ENCODE data around the gene RANBP3.
"Not testable (repeated sequence)": the region's sequence is repeated elsewhere in the genome, so short reads cannot be mapped to it uniquely, and the experiment has no call there.

Gene RANBP3

DNA sequence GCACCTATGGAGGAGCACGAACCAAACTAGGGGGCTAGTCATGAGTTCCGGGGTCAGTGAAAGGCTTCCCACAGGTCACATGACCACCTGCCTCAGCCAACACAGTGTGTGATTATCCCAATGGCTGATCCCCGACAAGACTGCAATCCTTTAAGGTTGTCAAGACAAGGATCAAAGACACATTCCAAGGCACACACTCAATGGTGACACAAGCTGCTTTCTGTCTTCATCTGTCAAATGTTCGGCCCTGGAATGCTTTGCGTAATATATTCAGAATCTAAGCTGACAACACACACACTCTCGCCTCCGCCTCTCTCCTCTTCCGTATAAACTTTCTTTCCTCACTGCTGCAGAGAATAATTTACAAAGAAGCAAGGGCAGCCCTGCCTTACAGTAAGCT lies 11.7 kb downstream of the RANBP3 start:
- DNase-seq (ENCODE audit: low read depth), result no peak

DNA sequence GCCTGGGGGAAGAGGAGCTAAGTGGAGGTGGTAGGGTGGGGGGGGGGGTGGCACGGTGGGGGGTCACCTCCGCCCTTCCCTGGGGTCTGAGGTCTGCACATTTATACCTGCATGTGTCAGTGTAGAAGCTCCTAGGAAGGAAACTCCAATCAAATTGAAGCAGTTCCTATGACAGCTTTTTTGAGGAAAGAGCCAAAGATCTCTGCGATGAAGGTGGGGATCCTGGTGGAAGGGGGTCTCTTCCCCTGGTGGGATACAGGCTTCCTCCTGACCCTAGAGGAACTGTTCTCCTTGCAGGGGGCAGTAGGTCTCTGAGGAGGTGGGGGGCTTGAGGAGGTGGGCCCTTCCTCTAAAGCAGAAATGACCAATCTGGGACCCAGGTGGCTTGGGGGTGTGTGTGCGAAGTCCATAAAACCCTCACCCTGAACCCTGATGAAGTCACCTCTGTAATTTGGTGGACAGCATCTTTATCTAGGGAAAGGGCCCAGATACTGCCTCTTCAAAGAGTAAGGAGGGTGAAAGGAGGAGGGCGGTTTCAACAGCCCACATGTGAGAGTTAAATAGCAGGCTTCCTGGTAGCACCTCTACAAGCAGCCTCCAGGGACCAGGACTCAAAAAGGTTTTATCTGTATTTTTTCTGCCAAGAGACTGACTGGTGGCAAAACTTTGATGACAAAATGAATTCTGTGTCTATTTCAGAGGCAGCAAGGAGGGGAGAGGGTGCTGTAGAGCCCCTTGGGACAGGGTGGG lies 12.9 kb downstream of the RANBP3 start:
- no peak for DNase-seq (ENCODE audit: low read depth)

DNA sequence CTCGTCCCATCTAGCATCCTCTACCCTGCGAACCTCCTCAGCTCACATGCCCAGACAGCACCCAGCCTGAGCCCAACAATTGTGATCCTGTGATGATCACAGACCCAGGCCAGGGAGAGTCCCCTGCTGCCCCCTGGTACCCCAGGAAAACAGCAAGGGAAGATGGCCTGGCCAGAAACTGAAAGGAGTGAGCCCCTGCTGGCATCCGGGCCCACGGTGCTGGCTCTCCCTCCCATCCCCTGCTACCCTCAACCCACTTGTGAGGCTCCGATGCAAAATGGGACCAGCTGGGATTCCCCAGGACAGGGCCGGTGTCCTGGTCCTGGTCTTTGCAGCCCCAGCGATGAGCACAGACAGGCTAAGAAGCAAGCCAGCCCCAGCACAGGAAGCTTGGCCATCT lies 14.1 kb downstream of the RANBP3 start:
- DNase-seq (ENCODE audit: low read depth), result no peak

DNA sequence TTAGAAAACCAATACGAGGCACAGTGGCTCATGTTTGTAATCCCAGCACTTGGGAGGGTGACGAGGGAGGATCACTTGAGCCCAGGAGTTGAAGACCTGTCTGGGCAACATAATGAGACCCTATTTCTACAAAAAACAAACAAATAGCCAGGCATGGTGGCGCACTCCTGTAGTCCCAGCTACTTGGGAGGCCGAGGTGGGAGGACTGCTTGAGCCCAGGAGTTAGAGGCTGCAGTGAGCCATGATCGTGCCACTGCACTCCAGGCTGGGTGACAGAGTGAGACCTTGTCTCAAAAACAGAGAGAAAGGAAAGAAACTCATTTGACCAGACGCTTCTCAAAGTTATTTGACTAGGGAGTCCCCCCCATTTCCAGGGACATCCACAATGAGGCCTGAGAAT lies 14.7 kb downstream of the RANBP3 start:
- not testable (repeated sequence) for DNase-seq (ENCODE audit: low read depth)

DNA sequence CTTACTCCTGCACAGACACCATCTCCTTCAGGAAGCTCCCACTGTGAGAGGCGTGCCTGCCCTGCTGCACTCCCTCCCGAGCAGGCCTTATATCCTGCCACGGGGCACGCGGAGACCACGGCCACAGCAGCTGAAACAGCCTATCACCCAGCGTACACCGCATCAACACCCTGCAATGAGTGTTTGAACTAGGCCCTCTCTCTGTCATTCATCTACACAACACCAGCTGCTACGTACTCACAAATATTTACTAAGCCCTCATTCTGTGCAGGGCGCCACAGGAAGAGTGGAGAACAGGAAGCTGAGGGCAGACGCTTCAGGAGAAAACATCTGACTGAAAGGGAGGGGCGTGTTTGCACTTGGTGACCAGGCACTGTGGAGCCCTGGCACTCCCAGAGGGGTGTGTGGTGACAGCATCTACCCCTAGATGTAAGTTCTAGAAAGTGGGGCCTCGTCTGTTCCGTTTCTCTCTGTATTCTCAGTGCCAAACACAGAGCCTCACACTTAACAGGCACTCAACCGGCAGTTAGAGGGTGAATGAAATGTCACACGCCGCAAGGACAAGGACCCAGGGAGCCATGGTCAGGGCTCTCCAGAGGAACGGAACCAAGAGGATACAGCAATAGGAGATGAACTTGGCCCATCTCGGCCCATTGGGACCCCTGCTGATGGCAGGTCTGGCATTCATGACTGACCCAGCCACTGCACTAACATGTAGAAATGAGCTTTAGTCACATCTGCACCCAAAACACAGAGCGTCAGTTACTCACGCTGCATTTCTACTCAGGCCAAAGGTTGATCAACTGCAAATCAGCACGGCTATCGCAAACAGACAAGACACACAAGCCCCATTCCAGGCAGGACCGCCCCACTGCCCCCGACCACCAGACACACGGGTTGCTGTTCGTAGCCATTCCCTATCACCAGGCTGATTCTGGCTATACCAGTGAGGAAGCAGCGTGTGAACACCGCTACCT lies 15.7 kb downstream of the RANBP3 start:
- peak; percentile 70 for DNase-seq (ENCODE audit: low read depth)

DNA sequence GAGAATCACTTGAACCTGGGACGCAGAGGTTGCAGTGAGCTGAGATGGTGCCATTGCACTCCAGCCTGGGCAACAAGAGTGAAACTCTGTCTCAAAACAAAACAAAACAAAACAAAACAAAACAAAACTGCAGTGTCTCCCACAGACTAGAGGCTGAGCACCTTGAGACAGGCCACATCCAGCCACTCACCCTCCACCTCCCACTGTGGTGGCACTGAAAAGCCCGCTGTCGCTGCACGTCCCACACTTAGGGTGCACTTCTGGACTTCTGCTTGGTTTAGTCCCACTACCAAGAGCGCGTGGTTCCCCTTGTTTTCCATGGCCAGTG lies 16.3 kb downstream of the RANBP3 start:
- not testable (repeated sequence) for DNase-seq (ENCODE audit: low read depth)

DNA sequence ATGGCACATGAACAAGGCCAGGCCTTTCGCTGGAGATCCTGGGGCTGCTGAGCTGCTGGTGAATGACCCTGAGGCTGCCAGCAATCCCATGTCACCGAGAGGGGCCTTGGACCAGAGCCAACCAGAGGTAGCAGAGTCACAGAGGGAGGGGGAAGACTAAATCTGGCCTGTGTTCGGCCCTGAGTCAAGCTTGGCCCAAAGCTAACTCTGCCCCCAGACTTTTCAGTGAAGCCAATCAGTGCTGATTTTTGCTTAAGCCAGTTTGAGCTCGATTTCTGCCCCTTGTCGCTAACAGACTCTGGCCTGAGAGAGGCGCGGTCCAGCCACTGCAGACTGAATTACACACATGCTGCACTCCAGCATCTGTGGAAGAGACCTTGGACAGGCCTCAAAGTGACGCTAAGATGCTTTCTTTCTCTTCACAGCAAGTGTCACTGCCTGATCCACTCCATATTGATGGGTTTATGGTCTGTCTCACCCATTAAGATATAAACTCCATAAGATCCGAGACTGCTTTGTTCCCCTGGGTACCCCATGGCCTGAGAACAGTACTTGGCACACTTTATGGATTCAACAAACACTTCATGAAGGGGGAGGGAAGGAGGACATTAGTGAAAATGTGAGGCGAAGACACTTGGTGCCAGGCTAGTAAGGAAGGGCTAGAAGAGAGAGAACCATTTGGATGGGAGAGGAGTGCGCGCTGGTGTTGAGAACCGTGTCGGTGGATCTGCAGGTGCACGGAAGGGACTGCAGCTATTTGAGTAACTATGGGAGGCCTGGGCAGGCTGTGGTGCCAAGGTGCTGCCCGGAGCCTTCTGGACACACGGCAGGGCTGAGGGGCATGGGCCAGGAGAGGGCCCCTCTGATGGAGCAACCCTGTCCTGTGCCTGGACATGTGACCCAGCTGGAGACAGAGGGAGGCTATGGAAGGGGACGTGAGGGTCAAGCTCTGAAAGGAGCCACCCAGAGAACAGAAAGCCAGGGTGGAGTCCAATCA lies 17.6 kb downstream of the RANBP3 start:
- no peak for DNase-seq (ENCODE audit: low read depth)

DNA sequence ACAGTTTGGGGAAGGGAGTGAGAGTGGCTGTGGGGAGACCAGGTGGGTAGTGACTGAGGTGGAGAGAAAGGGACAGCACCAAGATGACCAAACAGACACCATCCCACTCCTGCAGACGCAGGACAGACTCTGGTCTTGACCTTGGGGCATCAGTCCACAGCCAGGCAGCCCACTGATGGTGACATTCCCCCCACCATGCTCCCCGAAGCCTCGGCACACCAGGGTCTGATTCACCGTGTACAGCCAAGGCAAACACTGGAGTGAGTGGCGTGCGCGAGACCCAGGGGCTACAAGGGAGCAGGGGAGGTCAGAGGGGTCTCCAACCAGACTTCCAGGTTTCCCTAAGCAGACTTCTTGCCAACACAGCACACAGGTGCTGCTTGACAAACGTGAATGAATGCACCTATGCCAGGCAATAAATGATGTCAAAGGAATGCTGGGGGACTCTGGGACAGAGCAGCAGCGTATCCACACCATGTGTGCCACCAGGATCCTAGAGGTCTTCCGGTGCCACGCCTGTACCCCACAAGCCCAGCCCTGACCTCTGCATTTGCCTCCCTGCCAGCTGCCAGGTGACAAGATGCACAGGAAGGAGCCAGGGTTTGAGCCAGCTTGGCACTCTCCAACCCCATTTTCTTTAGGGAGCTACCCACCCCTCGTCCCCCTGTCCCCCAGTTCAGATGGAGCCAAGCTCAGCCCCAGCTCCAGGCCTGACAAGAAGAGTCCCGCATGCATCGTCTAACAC lies 18.5 kb downstream of the RANBP3 start:
- DNase-seq (ENCODE audit: low read depth), result no peak

DNA sequence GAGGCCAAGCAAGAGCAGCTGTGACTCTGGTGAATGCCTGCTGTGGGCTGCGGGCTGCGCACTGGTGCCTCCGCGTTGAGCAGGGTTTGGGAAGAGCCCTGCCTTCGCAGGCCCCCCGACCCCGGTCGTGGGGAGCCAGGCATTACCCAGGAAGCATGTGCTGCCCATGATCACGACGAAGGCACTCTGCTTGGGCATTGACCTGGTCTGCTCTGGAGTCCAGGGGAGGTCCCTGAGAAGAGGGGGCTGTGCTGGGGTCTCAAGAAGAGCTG lies 19.2 kb downstream of the RANBP3 start:
- no peak for DNase-seq (ENCODE audit: low read depth)

DNA sequence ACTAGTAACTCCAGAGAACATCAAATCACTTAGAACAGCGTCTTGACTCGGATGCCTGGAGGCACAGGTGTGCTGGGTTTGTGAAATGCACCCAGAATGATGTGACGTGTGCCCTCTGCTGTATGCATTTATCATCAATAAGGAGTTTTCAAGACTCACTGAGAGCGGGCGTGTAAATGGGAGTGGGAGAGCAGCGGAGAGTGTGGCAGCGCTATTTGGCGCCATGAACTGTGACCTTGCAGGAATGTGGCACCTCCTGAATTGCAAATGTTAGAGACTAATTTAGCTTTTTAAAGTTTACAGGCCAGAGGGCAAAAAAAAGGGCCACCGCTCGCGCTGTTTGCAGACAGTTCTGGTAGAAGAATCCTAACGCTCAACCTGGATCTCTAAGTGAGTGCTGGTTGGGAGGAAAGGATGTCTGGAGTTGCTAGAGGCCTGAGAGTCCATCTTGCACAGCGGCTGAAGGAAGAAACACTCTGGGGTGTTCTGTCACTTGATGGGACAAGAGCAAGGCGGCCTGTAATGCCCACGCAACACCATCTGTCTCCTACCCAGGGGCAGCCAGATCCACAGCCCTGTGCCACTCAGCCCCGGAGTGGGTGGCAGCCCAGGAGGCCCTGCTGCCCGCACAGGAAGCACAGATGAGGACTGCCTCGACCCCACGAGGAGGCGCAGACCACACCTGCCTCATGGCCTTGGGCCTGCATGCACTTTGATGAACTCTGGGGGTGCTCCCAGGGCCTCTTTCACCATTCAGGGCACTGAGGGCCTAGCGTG lies 19.7 kb downstream of the RANBP3 start:
- DNase-seq (ENCODE audit: low read depth), result no peak

DNA sequence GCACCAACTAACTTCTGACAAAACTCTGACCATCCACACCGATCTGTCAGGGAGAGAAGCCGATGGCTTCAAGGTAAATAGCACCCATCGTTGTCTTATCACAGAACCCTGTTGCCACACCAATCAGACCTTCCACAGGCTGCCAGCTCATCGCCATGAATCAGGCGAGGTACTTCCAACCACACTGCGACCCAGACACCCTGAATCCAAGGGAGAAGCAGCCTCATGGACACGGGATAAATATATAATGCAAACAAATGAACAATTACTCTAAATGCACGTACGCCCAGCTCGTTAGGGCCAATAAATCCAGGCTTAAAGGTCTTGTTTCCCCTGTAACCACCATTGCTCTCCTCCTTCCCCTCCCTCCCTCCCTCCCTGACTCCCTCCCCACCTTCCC lies 20.8 kb downstream of the RANBP3 start:
- DNase-seq (ENCODE audit: low read depth), result no peak

DNA sequence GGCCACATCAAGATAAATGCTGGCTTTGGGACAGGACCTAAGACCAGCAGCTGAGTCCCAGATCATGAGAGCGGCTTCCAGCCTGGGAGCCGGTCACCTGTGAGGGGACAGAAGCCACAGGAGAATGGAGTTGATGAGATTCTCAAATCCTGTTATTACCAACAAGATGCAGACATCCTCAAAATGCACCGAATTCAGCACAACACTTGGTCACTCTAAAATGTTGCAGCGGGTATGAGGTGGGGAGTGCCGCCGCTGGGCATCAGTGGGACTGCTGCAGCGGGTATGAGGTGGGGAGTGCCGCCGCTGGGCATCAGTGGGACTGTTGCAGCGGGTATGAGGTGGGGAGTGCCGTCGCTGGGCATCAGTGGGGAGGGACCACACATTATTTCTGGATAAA lies 21.2 kb downstream of the RANBP3 start:
- DNase-seq (ENCODE audit: low read depth), result no peak

DNA sequence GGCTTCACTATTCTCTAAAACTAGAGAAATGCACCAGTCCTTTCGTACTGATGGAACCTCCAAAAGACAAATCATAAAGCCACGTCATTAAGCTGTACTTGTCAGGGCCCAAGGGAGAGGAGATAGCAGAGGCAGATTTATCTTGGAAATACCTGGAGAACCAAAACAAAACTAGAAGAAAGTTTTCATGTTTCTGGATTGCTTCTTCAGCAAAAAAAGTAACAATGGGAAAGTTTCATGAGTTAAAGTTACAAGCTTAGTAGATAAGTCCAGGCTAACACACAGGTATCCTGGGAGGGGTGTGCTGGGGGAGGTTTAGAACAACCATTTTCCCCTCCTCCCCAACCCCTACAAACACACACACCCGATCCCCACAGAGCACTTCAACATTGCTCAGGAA lies 21.6 kb downstream of the RANBP3 start:
- DNase-seq (ENCODE audit: low read depth), result no peak

DNA sequence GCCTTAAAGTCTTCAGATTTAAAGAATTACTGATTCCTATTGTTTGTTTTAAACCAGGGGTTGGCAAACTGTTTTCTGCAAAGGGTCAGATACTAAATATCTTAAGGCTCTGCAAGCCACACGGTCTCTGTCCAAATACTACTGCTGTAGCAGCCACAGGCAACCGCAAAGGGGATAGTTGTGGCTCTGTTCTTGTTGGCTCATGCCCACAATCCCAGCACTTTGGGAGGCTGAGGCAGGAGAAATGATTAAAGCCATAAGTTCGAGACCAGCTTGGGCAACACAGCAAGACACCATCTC lies 22.4 kb downstream of the RANBP3 start:
- DNase-seq (ENCODE audit: low read depth), result no peak

DNA sequence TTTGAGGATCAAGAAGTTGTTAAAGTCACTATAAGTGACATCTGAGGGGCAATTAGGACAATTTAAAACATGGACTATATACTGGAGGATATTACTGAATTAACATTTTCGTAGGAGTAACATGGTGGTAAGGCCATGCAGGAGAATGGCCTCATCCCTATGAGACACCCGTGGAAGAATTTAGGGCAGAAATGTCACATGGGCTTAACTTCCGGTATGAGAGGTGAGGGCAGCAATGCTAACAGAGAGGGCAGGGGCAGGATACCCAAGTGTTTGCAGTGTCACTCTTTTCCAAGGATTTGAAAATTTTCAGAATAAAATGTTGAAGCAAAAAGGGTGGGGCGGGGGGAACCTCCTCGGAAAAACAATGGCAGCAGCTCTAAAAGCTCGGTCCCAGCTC lies 23.6 kb downstream of the RANBP3 start:
- no peak for DNase-seq (ENCODE audit: low read depth)

DNA sequence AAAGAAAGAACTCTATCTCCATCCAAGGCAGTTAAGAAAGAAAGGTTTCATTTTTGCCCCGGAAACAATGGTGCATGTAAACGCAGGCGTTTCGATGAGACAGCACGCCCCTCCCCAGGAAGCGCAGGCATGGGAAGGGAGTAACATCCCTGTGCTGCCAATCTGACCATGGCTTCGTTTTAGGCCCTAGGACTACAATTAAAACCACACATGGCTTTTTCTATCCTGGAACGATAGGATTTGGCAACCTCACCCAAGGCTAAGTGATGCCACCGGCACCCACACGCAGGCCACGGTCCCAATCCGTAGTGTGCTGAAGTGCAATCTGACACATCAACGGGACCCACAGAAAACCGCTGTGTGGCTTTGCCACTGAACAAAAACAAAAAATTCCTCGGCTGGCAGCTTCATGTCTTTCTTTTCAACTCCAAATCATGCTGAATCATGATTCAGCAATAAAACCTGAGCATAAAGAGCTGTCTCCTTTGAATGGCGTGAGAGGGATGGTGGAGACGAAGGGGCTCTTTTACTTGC lies 24.2 kb downstream of the RANBP3 start:
- peak; percentile 12 for DNase-seq (ENCODE audit: low read depth)

DNA sequence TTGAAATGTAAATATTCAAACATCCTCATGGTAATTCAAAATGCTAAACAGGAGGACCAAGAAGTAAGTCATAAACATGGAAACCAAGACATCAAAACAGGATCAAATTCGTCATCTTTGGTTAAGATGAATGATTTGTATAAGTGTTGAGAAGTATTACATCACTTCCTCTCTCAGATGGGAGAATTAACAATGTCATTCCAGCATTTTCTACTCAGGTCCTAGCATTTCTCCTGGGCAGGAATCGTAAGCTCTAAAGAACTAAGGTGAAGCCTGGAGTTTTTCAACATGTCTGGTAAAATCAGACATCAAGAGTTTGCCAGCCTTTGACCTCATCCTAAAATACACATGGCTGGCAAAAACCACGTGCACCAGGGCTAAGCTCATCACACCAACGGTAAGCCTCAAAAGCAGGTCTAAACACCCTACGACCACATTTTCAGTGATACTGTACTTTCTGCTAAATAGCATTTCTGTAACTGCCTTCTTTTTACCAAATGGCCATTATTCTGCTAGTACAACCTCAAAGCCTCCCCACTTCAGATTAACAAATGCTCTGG lies 24.8 kb downstream of the RANBP3 start:
- DNase-seq (ENCODE audit: low read depth), result no peak

DNA sequence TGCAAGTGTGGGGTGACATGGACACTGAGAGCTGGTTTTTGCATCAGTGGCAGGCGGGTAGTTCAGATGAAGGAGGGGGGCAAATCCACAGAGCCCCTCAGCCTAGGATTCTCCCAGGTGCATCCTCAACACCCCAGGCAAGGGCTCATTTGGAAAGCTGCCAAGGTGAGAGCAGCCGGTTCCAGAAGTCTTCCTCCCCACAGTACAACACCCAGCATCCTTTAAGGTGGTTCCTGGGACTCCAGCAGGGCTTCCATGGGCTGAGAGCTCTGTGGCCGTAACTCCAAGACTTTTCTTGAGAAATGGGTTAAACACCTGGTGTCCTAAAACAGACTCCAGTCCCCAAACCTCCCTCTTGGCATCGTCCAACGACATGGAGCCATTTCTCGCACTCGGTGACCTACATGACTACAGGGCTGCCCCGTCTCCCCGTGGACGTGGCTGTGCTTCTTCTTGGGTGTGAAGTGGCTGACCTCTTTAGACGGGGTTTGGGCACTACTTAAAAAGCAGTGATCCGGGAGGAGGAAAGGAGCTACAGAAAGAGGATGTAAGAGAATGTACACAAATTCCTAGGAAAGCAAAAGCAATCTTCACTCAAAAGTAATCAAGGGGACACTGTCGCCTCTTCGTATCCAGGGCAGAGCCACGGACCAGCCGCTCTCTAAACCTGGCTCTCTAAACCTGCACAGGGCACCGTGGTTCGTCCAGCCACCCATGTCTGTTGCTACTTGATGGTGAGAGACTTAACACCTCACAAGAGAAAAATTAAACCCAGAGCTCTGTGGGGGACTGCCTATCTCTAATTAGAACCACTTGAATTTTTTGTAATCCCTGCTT lies 25.5 kb downstream of the RANBP3 start:
- no peak for DNase-seq (ENCODE audit: low read depth)

DNA sequence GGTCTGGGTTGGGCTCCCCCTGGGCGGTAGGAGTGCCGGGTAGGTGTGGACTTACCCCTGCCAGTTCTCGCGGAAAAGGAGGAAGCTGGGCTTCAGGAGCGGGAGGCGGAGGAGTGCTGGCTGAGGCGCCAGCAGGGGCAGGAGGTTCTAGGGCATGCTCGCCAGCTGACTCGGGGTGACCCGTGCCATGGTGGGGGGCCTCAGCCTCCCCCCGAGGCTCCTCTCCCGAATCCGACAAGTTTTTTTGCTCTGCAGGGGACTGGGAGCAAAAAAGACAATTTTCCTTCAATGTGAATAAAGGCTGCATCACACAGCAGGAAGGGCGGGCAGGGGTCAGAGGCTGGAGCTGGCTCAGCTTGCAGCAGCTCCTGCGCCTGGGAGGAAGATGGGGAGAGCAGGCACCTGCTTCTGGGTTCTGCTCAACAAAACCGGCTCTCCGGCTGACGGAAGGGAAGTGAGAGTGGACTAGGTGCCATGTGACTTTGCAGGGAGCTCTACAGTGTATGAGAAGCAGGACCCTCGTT lies 26.5 kb downstream of the RANBP3 start:
- DNase-seq (ENCODE audit: low read depth), result no peak
